Breast epithelium (tissue), 4 donors: Measurements from ENCODE around the gene HOXA5. TPM values are rescaled to one million over a fixed set of nuclear protein-coding genes. Genes with fewer than 3 reads are reported as not detected.

Experiments used
- DNase-seq, 2 donors: peaks; one replicate each; pipeline ENCODE4 v3.0.0-alpha.2; 2019; ENCODE audit warnings: low spot score in 2 of 2
- H3K27ac ChIP-seq, 2 donors: fragments of 200-600 bp; sonication (generic) in 1 of 2; one replicate each; pipeline ENCODE4 v1.5.1; 2016 to 2019; ENCODE audit warnings: mild to moderate bottlenecking in 1 of 2
- H3K27me3 ChIP-seq, 2 donors: fragments of 200-600 bp; sonication (generic) in 1 of 2; one replicate each; pipeline versions ENCODE4 v1.5.1 to v1.6.0; 2017 to 2019; ENCODE audit warnings: control low read depth in 1 of 2, mild to moderate bottlenecking in 1 of 2
- H3K36me3 ChIP-seq: fragments of 200-600 bp; one replicate; pipeline ENCODE4 v1.5.1; 2019
- H3K4me1 ChIP-seq, 2 donors: fragments of 200-600 bp; sonication (generic); one replicate each; pipeline ENCODE4 v1.5.1; 2016 to 2019; ENCODE audit warnings: control low read depth in 1 of 2
- H3K4me3 ChIP-seq, 3 donors: fragments of 200-600 bp; sonication (generic); 1 replicate in 2 of 3; 2 replicates in 1 of 3; pipeline ENCODE4 v1.5.1; 2016 to 2019; ENCODE audit warnings: mild to moderate bottlenecking in 3 of 3, moderate library complexity in 2 of 3
- H3K9me3 ChIP-seq, 2 donors: fragments of 200-600 bp; sonication (generic) in 1 of 2; one replicate each; pipeline ENCODE4 v1.5.1; 2016 to 2019; ENCODE audit warnings: control low read depth in 1 of 2
- POLR2A ChIP-seq: fragments of 450-650 bp; IDR thresholded peaks from one replicate; pipeline ENCODE4 v1.6.1; 2016; ENCODE audit warnings: antibody characterized with exemption, mild to moderate bottlenecking, moderate library complexity
- POLR2AphosphoS5 ChIP-seq, 3 donors: sonication (generic); formaldehyde crosslinking; IDR thresholded peaks; one replicate each; pipeline ENCODE4 v1.6.1; 2017; ENCODE audit warnings: antibody characterized with exemption in 3 of 3
- intact Hi-C: fragments of 100-400 bp; cut with DNase I; formaldehyde crosslinking; loops from one replicate; pipeline ENCODE4 v1.15.1; 2023; ENCODE audit warnings: low total_unique reads
- total RNA-seq, 3 donors: library from RNA; depleted of rRNA; stranded (reverse); fragments of >200 nt; gene quantifications; one replicate each; pipeline ENCODE4 v1.1.0, GENCODE V29; 2016
- TF ChIP-seq, protein P1 (sequence below), 3 donors: fragments of 450-650 bp; IDR thresholded peaks; one replicate each; pipeline ENCODE4 v1.5.1; 2016 to 2017; ENCODE audit warnings: antibody characterized with exemption in 3 of 3, mild to moderate bottlenecking in 3 of 3, moderate library complexity in 3 of 3

Gene HOXA5
- total RNA-seq, 3 donors from 2014 or later = 11.5 to 48.7 (median 22.6) TPM

DNA sequence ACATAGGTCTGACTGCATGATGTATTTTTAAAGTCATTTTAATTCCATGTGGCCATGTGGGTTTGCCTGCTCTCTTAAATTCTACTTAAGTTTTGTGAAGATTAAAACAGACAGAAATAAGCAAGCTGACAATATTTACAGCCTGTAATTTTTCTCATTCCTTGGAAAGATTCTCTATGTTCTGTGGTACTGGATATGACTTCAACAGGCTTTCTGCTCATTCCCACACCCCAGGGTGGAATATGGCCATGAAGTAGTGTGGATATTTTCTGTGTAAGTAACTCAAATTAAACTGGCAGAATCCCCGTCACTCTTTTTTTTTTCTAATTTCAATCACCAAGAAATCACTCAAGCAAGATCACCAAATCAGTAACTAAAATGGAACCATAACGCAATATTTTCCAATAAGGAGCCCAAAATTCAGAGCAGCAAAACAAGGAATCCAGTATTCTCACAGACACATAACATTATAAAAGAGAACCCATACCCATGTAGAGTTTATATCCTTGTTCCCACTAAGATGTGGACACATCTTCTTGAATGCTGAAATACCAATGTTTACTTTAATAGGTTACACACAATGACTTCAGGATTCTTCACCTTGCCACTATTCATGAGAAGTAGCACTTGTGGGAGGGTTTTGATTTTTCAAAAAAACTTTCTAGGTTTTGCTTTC, 5.7 kb downstream of the HOXA5 start:
- Histone ChIP-seq H3K27me3 (no peaks in the 10 kb centered on the region), H3K4me3 (peak overlapping the region in 2 of 3 donors; percentile 75 to 80), H3K27ac (peak overlapping the region; percentile 95 to 96), H3K9me3 (no peaks in the 10 kb centered on the region), H3K4me1 (peaks cover 0 to 6% of the 10 kb centered on the region in 2 donors), H3K36me3 (no peaks in the 10 kb centered on the region)
- DNase-seq = peak in 1 of 2 donors; percentile 10
- TF ChIP-seq, protein P1, sequence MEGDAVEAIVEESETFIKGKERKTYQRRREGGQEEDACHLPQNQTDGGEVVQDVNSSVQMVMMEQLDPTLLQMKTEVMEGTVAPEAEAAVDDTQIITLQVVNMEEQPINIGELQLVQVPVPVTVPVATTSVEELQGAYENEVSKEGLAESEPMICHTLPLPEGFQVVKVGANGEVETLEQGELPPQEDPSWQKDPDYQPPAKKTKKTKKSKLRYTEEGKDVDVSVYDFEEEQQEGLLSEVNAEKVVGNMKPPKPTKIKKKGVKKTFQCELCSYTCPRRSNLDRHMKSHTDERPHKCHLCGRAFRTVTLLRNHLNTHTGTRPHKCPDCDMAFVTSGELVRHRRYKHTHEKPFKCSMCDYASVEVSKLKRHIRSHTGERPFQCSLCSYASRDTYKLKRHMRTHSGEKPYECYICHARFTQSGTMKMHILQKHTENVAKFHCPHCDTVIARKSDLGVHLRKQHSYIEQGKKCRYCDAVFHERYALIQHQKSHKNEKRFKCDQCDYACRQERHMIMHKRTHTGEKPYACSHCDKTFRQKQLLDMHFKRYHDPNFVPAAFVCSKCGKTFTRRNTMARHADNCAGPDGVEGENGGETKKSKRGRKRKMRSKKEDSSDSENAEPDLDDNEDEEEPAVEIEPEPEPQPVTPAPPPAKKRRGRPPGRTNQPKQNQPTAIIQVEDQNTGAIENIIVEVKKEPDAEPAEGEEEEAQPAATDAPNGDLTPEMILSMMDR (IDR thresholded peaks at IDR 0.05) = no peak
- no peak for TF ChIP-seq POLR2A
- no peak for TF ChIP-seq POLR2AphosphoS5 (IDR thresholded peaks at IDR 0.05)
- intact Hi-C loops = no loop called here

- intact Hi-C loops = loop anchor here (5.0 kb wide), 1 partner anchor 1032 kb away; no protein-coding TSS in a partner anchor
- no peaks in the 10 kb centered on the region for H3K36me3 ChIP-seq
- H3K4me1 ChIP-seq = peaks cover 5 to 6% of the 10 kb centered on the region in 2 donors
- no peaks in the 10 kb centered on the region for H3K27me3 ChIP-seq
- peak overlapping the region; percentile 82 to 96 for H3K27ac ChIP-seq
- H3K4me3 ChIP-seq = peak overlapping the region in 1 of 3 donors; percentile 22
- no peak for TF ChIP-seq POLR2A
- TF ChIP-seq POLR2AphosphoS5 (IDR thresholded peaks at IDR 0.05) = peak in 2 of 3 donors; percentile 10 to 23
- TF ChIP-seq, protein P1 (IDR thresholded peaks at IDR 0.05) = no peak
- no peaks in the 10 kb centered on the region for H3K9me3 ChIP-seq
- DNase-seq = peak in 1 of 2 donors; percentile 41
Measured at GRCh38 chr7:27134392-27134791, 9.1 kb downstream of the HOXA5 start.

GRCh38 chr7:27133409-27134231, 9.9 kb downstream of the HOXA5 start:
- Histone ChIP-seq H3K27me3 (no peaks in the 10 kb centered on the region), H3K9me3 (no peaks in the 10 kb centered on the region), H3K4me3 (peak overlapping the region in 1 of 3 donors; percentile 22), H3K36me3 (no peaks in the 10 kb centered on the region), H3K27ac (peak overlapping the region; percentile 82 to 96), H3K4me1 (peaks cover 5 to 6% of the 10 kb centered on the region in 2 donors)
- intact Hi-C loops = loop anchor here (5.0 kb wide), 1 partner anchor 1031 kb away; no protein-coding TSS in a partner anchor
- peak in 1 of 2 donors; percentile 17 for DNase-seq
- TF ChIP-seq POLR2AphosphoS5 (IDR thresholded peaks at IDR 0.05) = no peak
- TF ChIP-seq, protein P1 (IDR thresholded peaks at IDR 0.05) = no peak
- no peak for TF ChIP-seq POLR2A

DNA sequence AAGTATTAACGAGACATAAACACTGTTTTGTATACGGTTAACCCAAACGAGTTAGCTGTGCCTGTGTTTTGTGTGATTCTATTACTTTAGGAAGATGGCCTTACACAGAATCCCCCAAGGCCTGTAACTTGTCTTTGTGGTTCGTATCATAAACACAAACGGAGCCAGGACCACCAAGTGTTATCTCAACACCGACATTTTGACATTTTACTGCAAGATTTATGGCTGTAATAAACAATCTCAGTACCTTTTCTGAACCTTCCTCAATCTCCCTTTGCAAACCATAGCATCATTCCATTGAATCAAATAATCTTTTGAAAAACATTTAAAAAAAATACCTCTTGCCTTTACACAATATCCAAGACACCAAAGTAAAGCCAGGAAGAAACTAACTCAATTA, 10.5 kb downstream of the HOXA5 start:
- TF ChIP-seq, protein P1 (IDR thresholded peaks at IDR 0.05) = no peak
- TF ChIP-seq POLR2AphosphoS5 (IDR thresholded peaks at IDR 0.05) (no peak), POLR2A (no peak)
- H3K9me3 ChIP-seq = no peaks in the 10 kb centered on the region
- peak overlapping the region; percentile 82 to 96 for H3K27ac ChIP-seq
- no peaks in the 10 kb centered on the region for H3K36me3 ChIP-seq
- no peak for DNase-seq
- intact Hi-C loops = loop anchor here (5.0 kb wide), 1 partner anchor 1031 kb away; no protein-coding TSS in a partner anchor
- peaks cover 5 to 10% of the 10 kb centered on the region in 2 donors for H3K4me1 ChIP-seq
- H3K27me3 ChIP-seq = no peaks in the 10 kb centered on the region
- H3K4me3 ChIP-seq = no peak overlapping the region
